ENCODE results near the gene C11orf42. TPM values are rescaled to one million over a fixed set of nuclear protein-coding genes. Genes with fewer than 3 reads are reported as not detected.

The C11orf42 gene
- not detected in 2 replicates for total RNA-seq (2014; rRNA removed)
- polyA plus RNA-seq (2012) = not detected

GRCh38 chr11:6205366-6205765 lies at the start of gene C11orf42:
TSS of gene C11orf42 (plus strand) at chr11:6205557. CDS start at chr11:6205616, 59 bp downstream.
- DNase-seq (ENCODE audit: low read depth) = no peak

- peak; percentile 1 for DNase-seq (ENCODE audit: low read depth)
Observed at GRCh38 chr11:6156628-6157359, 48.6 kb upstream of the C11orf42 start.

GRCh38 chr11:6170226-6170625 lies 35.1 kb upstream of the C11orf42 start, which contains the start of gene OR52B2:
TSS of gene OR52B2 (minus strand) at chr11:6170326. CDS start at chr11:6170326, 0 bp downstream.
- no peak for DNase-seq (ENCODE audit: low read depth)

GRCh38 chr11:6175440-6175839 lies 29.9 kb upstream of the C11orf42 start:
- DNase-seq (ENCODE audit: low read depth) = no peak

GRCh38 chr11:6191742-6192141 lies 13.6 kb upstream of the C11orf42 start:
- DNase-seq (ENCODE audit: low read depth) = no peak

GRCh38 chr11:6194065-6194581 lies 11.2 kb upstream of the C11orf42 start:
- DNase-seq (ENCODE audit: low read depth) = no peak

GRCh38 chr11:6196396-6196795 lies 9.0 kb upstream of the C11orf42 start:
- DNase-seq (ENCODE audit: low read depth) = no peak

GRCh38 chr11:6197466-6198200 lies 7.7 kb upstream of the C11orf42 start:
- DNase-seq (ENCODE audit: low read depth) = no peak

- DNase-seq (ENCODE audit: low read depth) = no peak
Observed at GRCh38 chr11:6199174-6199810, 6.1 kb upstream of the C11orf42 start, which contains the start of gene OR52W1. TSS of gene OR52W1 (plus strand) at chr11:6199224. CDS start at chr11:6199224, 0 bp downstream.

- DNase-seq (ENCODE audit: low read depth) = no peak
Observed at GRCh38 chr11:6200975-6201374, 4.4 kb upstream of the C11orf42 start.

- DNase-seq (ENCODE audit: low read depth) = no peak
Observed at GRCh38 chr11:6201481-6201880, 3.9 kb upstream of the C11orf42 start.

GRCh38 chr11:6202041-6202440 lies 3.3 kb upstream of the C11orf42 start:
- no peak for DNase-seq (ENCODE audit: low read depth)

GRCh38 chr11:6203327-6203726 lies 2.0 kb upstream of the C11orf42 start:
- DNase-seq (ENCODE audit: low read depth) = no peak

- no peak for DNase-seq (ENCODE audit: low read depth)
Observed at GRCh38 chr11:6204706-6205105, 651 bp upstream of the C11orf42 start.

GRCh38 chr11:6206456-6207180 lies 1.3 kb downstream of the C11orf42 start:
- no peak for DNase-seq (ENCODE audit: low read depth)

GRCh38 chr11:6209801-6210200 lies 4.4 kb downstream of the C11orf42 start:
- no peak for DNase-seq (ENCODE audit: low read depth)

GRCh38 chr11:6210274-6210955 lies 5.1 kb downstream of the C11orf42 start:
- DNase-seq (ENCODE audit: low read depth) = no peak

- no peak for DNase-seq (ENCODE audit: low read depth)
Observed at GRCh38 chr11:6214530-6214929, 9.2 kb downstream of the C11orf42 start.

- no peak for DNase-seq (ENCODE audit: low read depth)
Observed at GRCh38 chr11:6216501-6216900, 11.1 kb downstream of the C11orf42 start.

GRCh38 chr11:6217722-6218121 lies 12.4 kb downstream of the C11orf42 start:
- DNase-seq (ENCODE audit: low read depth) = no peak

- DNase-seq (ENCODE audit: low read depth) = peak; percentile 86
Observed at GRCh38 chr11:6219359-6219758, 14.0 kb downstream of the C11orf42 start.

All from LHCN-M2 (cell line).